GM12891 (cell line): ENCODE measurements around the gene GSTK1.
A peak's percentile ranks its signal among the peaks of the same experiment; 100 is the strongest.

Source experiments
- DNase-seq: peaks from one replicate; pipeline ENCODE4 v3.0.0; 2011; ENCODE audit warnings: low spot score; ENCODE audit not compliant: insufficient read length
- FAIRE-seq: peaks from 2 replicates; lab custom pipeline; 2011; peaks lifted over from hg19 to GRCh38; lab: Jason Lieb, UNC
- PAX5 ChIP-seq: IDR thresholded peaks from 2 replicates; pipeline ENCODE4 v1.6.1; 2011; ENCODE audit warnings: low read length, moderate library complexity, mild to moderate bottlenecking; ENCODE audit not compliant: insufficient read depth, severe bottlenecking
- POLR2A ChIP-seq: IDR thresholded peaks from 2 replicates; pipeline ENCODE4 v1.6.1; 2011; ENCODE audit warnings: low read depth, low read length, control low read depth
- POLR2AphosphoS5 ChIP-seq: IDR thresholded peaks from 2 replicates; pipeline ENCODE4 v1.6.1; 2011; ENCODE audit warnings: low read depth, low read length, control low read depth
- POU2F2 ChIP-seq: IDR thresholded peaks from 2 replicates; pipeline ENCODE4 v1.6.1; 2011; ENCODE audit warnings: low read depth, mild to moderate bottlenecking, control low read depth, low read length, moderate library complexity
- SPI1 ChIP-seq: IDR thresholded peaks from 2 replicates; pipeline ENCODE4 v1.6.1; 2011; ENCODE audit warnings: low read depth, low read length, control low read depth
- TAF1 ChIP-seq: IDR thresholded peaks from 2 replicates; pipeline ENCODE4 v1.6.1; 2011; ENCODE audit warnings: low read depth, low read length, control low read depth

The GSTK1 gene

GRCh38 chr7:143265017-143265693 lies 1.9 kb downstream of the GSTK1 start:
- DNase-seq: no peak
- TF ChIP-seq POLR2A (no peak), TAF1 (no peak), PAX5 (no peak), POU2F2 (no peak), SPI1 (no peak), POLR2AphosphoS5 (no peak)
- FAIRE-seq: no peak

- DNase-seq (no peak), FAIRE-seq (no peak)
- TF ChIP-seq PAX5 (no peak), POU2F2 (no peak)
Observed at GRCh38 chr7:143269251-143269650, 6.0 kb downstream of the GSTK1 start.

GRCh38 chr7:143271240-143271639 lies 8.0 kb downstream of the GSTK1 start:
- FAIRE-seq: no peak
- TF ChIP-seq TAF1 (no peak), POLR2AphosphoS5 (no peak), SPI1 (no peak), POU2F2 (no peak), PAX5 (no peak)
- no peak for DNase-seq

GRCh38 chr7:143272871-143273270 lies 9.6 kb downstream of the GSTK1 start:
- TF ChIP-seq PAX5 (no peak), POLR2A (no peak), POU2F2 (no peak), TAF1 (no peak), POLR2AphosphoS5 (no peak), SPI1 (no peak)
- FAIRE-seq (no peak), DNase-seq (no peak)

- TF ChIP-seq PAX5 (no peak), POLR2AphosphoS5 (no peak), SPI1 (no peak), TAF1 (no peak), POLR2A (no peak), POU2F2 (no peak)
- DNase-seq (no peak), FAIRE-seq (no peak)
Observed at GRCh38 chr7:143279186-143280098, 16.2 kb downstream of the GSTK1 start.

GRCh38 chr7:143280160-143280559 lies 16.9 kb downstream of the GSTK1 start:
- TF ChIP-seq POLR2AphosphoS5 (no peak), PAX5 (no peak), POLR2A (no peak), SPI1 (no peak), POU2F2 (no peak)
- DNase-seq (no peak), FAIRE-seq (peak; percentile 26)

GRCh38 chr7:143280566-143280965 lies 17.3 kb downstream of the GSTK1 start:
- FAIRE-seq (no peak), DNase-seq (no peak)
- TF ChIP-seq TAF1 (no peak), POLR2AphosphoS5 (no peak), PAX5 (no peak), SPI1 (no peak), POU2F2 (no peak), POLR2A (no peak)

GRCh38 chr7:143281529-143281928 lies 18.3 kb downstream of the GSTK1 start:
- DNase-seq (no peak), FAIRE-seq (no peak)
- TF ChIP-seq SPI1 (no peak), TAF1 (no peak), PAX5 (no peak), POU2F2 (no peak), POLR2A (no peak), POLR2AphosphoS5 (no peak)

GRCh38 chr7:143282124-143282523 lies 18.9 kb downstream of the GSTK1 start:
- TF ChIP-seq POLR2A: no peak
- FAIRE-seq (no peak), DNase-seq (no peak)

- DNase-seq (no peak), FAIRE-seq (no peak)
- TF ChIP-seq POLR2AphosphoS5 (no peak), SPI1 (no peak), POLR2A (no peak), TAF1 (no peak), PAX5 (no peak)
Observed at GRCh38 chr7:143283381-143283780, 20.1 kb downstream of the GSTK1 start.
